ENCODE results near the gene RIN3. TPM values are rescaled to one million over a fixed set of nuclear protein-coding genes. Genes with fewer than 3 reads are reported as not detected.

RIN3 gene
- total and polyA plus RNA-seq, 4 donors, result 5.0 to 15.6 (median 9.0) TPM

GRCh38 chr14:92704036-92704804 lies 190.6 kb downstream of the RIN3 start:
- no peaks in the 10 kb centered on the region for H3K27me3 ChIP-seq (ENCODE audit: control insufficient read depth in 4 of 4, insufficient read depth in 4 of 4, low read length in 3 of 4)
- TF ChIP-seq SP1 (IDR thresholded peaks at IDR 0.05), result no peak
- no peak overlapping the region for H3K4me3 ChIP-seq (ENCODE audit: low read depth in 1 of 3, low read length in 3 of 3)
- peaks cover 0 to 5% (median 0%) of the 10 kb centered on the region in 4 donors for H3K4me1 ChIP-seq (ENCODE audit: control insufficient read depth in 4 of 4, insufficient read depth in 4 of 4, low read length in 3 of 4)
- no peak for DNase-seq (ENCODE audit: low spot score)
- H3K36me3 ChIP-seq (ENCODE audit: control insufficient read depth in 4 of 4, insufficient read depth in 3 of 4, low read depth in 1 of 4, low read length in 3 of 4), result peaks cover 0 to 14% (median 8%) of the 10 kb centered on the region in 4 donors
- no peaks in the 10 kb centered on the region for H3K9me3 ChIP-seq (ENCODE audit: control insufficient read depth in 4 of 4, low read length in 3 of 4)
- H3K27ac ChIP-seq (ENCODE audit: low read depth in 1 of 2, low read length in 2 of 2), result no peak overlapping the region
- no peak overlapping the region for H3K9ac ChIP-seq (ENCODE audit: low read depth in 1 of 2, low read length in 2 of 2)
- 83% methylated on average over 23 of the region's 23 CpGs for WGBS

GRCh38 chr14:92704821-92705220 lies 191.2 kb downstream of the RIN3 start:
- peaks cover under 1 to 17% (median 8%) of the 10 kb centered on the region in 4 donors for H3K36me3 ChIP-seq (ENCODE audit: control insufficient read depth in 4 of 4, insufficient read depth in 3 of 4, low read depth in 1 of 4, low read length in 3 of 4)
- no peak overlapping the region for H3K27ac ChIP-seq (ENCODE audit: low read depth in 1 of 2, low read length in 2 of 2)
- H3K9me3 ChIP-seq (ENCODE audit: control insufficient read depth in 4 of 4, low read length in 3 of 4), result no peaks in the 10 kb centered on the region
- DNase-seq (ENCODE audit: low spot score), result no peak
- H3K4me1 ChIP-seq (ENCODE audit: control insufficient read depth in 4 of 4, insufficient read depth in 4 of 4, low read length in 3 of 4), result peaks cover 0 to 5% (median 0%) of the 10 kb centered on the region in 4 donors
- no peak overlapping the region for H3K4me3 ChIP-seq (ENCODE audit: low read depth in 1 of 3, low read length in 3 of 3)
- TF ChIP-seq EGR1 (IDR thresholded peaks at IDR 0.05; ENCODE audit: low read depth in 2 of 2), result no peak
- no peak for TF ChIP-seq YY1 (IDR thresholded peaks at IDR 0.05)
- TF ChIP-seq TAF1 (conservative IDR thresholded peaks at IDR 0.05), result no peak
- TF ChIP-seq FOXA1 (IDR thresholded peaks at IDR 0.05), result no peak
- TF ChIP-seq REST (IDR thresholded peaks at IDR 0.05), result no peak
- TF ChIP-seq FOXA2 (IDR thresholded peaks at IDR 0.05), result no peak
- TF ChIP-seq HNF4G (IDR thresholded peaks at IDR 0.05), result no peak
- TF ChIP-seq RXRA (IDR thresholded peaks at IDR 0.05), result no peak
- no peak for TF ChIP-seq CTCF (IDR thresholded peaks at IDR 0.05; ENCODE audit: low read depth, low read length, missing input control)
- no peak for TF ChIP-seq JUND (IDR thresholded peaks at IDR 0.05)
- no peak overlapping the region for H3K9ac ChIP-seq (ENCODE audit: low read depth in 1 of 2, low read length in 2 of 2)
- 88% methylated on average over 11 of the region's 11 CpGs for WGBS
- no peaks in the 10 kb centered on the region for H3K27me3 ChIP-seq (ENCODE audit: control insufficient read depth in 4 of 4, insufficient read depth in 4 of 4, low read length in 3 of 4)

GRCh38 chr14:92706386-92706785 lies 192.8 kb downstream of the RIN3 start:
- TF ChIP-seq FOXA2 (IDR thresholded peaks at IDR 0.05) (no peak), FOXA1 (IDR thresholded peaks at IDR 0.05) (no peak), REST (IDR thresholded peaks at IDR 0.05) (no peak)
- DNase-seq (ENCODE audit: low spot score), result no peak
- peaks cover 6 to 33% (median 14%) of the 10 kb centered on the region in 4 donors for H3K36me3 ChIP-seq (ENCODE audit: control insufficient read depth in 4 of 4, insufficient read depth in 3 of 4, low read depth in 1 of 4, low read length in 3 of 4)

More at GRCh38 chr14:92706386-92706785, 192.8 kb downstream of the RIN3 start:
- Histone ChIP-seq H3K27ac (ENCODE audit: low read depth in 1 of 2, low read length in 2 of 2) (no peak overlapping the region), H3K27me3 (ENCODE audit: control insufficient read depth in 4 of 4, insufficient read depth in 4 of 4, low read length in 3 of 4) (no peaks in the 10 kb centered on the region), H3K4me1 (ENCODE audit: control insufficient read depth in 4 of 4, insufficient read depth in 4 of 4, low read length in 3 of 4) (peaks cover 0 to 5% (median 0%) of the 10 kb centered on the region in 4 donors), H3K9ac (ENCODE audit: low read depth in 1 of 2, low read length in 2 of 2) (no peak overlapping the region), H3K4me3 (ENCODE audit: low read depth in 1 of 3, low read length in 3 of 3) (no peak overlapping the region), H3K9me3 (ENCODE audit: control insufficient read depth in 4 of 4, low read length in 3 of 4) (no peaks in the 10 kb centered on the region)
- 92% methylated on average over 15 of the region's 15 CpGs for WGBS

All from liver (tissue), 9 donors.